Skeletal muscle satellite cell (primary cell): ENCODE data around the gene ERBB4.

ENCODE experiments used
- H3K27me3 ChIP-seq: 2 replicates; pipeline ENCODE4 v1.7.0; 2013; ENCODE audit warnings: low read length; ENCODE audit not compliant: control insufficient read depth, insufficient read depth
- H3K36me3 ChIP-seq: 2 replicates; pipeline ENCODE4 v1.7.0; 2013; ENCODE audit warnings: mild to moderate bottlenecking, control low read depth, low read length; ENCODE audit not compliant: insufficient read depth
- H3K4me1 ChIP-seq: 2 replicates; pipeline ENCODE4 v1.7.0; 2013; ENCODE audit warnings: low read length; ENCODE audit not compliant: control insufficient read depth, insufficient read depth
- H3K4me2 ChIP-seq: 2 replicates; pipeline ENCODE4 v1.7.0; 2013; ENCODE audit warnings: mild to moderate bottlenecking, low read length
- H3K4me3 ChIP-seq: 2 replicates; pipeline ENCODE4 v1.7.0; 2013; ENCODE audit warnings: low read length
- H3K9ac ChIP-seq: 2 replicates; pipeline ENCODE4 v1.7.0; 2013; ENCODE audit warnings: mild to moderate bottlenecking, low read depth, low read length, moderate library complexity
- H3K9me3 ChIP-seq: replicated peaks from 2 replicates; pipeline ENCODE4 v1.7.0; 2013; ENCODE audit warnings: mild to moderate bottlenecking, control low read depth, low read length

Gene ERBB4

GRCh38 chr2:211793690-211794089 is 744.9 kb downstream of the ERBB4 start:
- H3K9ac ChIP-seq, result no peak overlapping the region

GRCh38 chr2:211789982-211790381 is 748.6 kb downstream of the ERBB4 start:
- no peak overlapping the region for H3K4me2 ChIP-seq

More at GRCh38 chr2:211793690-211794089, 744.9 kb downstream of the ERBB4 start:
- Histone ChIP-seq H3K4me1 (no peaks in the 10 kb centered on the region), H3K4me2 (no peak overlapping the region), H3K27me3 (no peaks in the 10 kb centered on the region), H3K36me3 (no peaks in the 10 kb centered on the region), H3K9me3 (no peaks in the 10 kb centered on the region), H3K4me3 (no peak overlapping the region)

GRCh38 chr2:211766689-211767088 is 771.9 kb downstream of the ERBB4 start:
- no peaks in the 10 kb centered on the region for H3K27me3 ChIP-seq
- H3K9ac ChIP-seq, result no peak overlapping the region
- H3K4me3 ChIP-seq, result no peak overlapping the region
- H3K4me2 ChIP-seq, result no peak overlapping the region
- H3K36me3 ChIP-seq, result no peaks in the 10 kb centered on the region
- no peaks in the 10 kb centered on the region for H3K4me1 ChIP-seq
- H3K9me3 ChIP-seq, result no peaks in the 10 kb centered on the region

More at GRCh38 chr2:211789982-211790381, 748.6 kb downstream of the ERBB4 start:
- no peaks in the 10 kb centered on the region for H3K4me1 ChIP-seq
- H3K9ac ChIP-seq, result no peak overlapping the region
- H3K36me3 ChIP-seq, result no peaks in the 10 kb centered on the region
- H3K9me3 ChIP-seq, result no peaks in the 10 kb centered on the region
- no peak overlapping the region for H3K4me3 ChIP-seq
- no peaks in the 10 kb centered on the region for H3K27me3 ChIP-seq

- Histone ChIP-seq H3K9me3 (no peaks in the 10 kb centered on the region), H3K4me3 (no peak overlapping the region), H3K4me1 (no peaks in the 10 kb centered on the region), H3K9ac (no peak overlapping the region), H3K4me2 (no peak overlapping the region), H3K27me3 (no peaks in the 10 kb centered on the region), H3K36me3 (no peaks in the 10 kb centered on the region)
Measured at GRCh38 chr2:211762479-211762878, 776.1 kb downstream of the ERBB4 start.

- H3K9me3 ChIP-seq, result no peaks in the 10 kb centered on the region
- H3K9ac ChIP-seq, result no peak overlapping the region
- no peaks in the 10 kb centered on the region for H3K4me1 ChIP-seq
- H3K36me3 ChIP-seq, result no peaks in the 10 kb centered on the region
- H3K4me3 ChIP-seq, result no peak overlapping the region
- H3K27me3 ChIP-seq, result no peaks in the 10 kb centered on the region
- no peak overlapping the region for H3K4me2 ChIP-seq
Measured at GRCh38 chr2:211760103-211760502, 778.5 kb downstream of the ERBB4 start.

GRCh38 chr2:211756266-211756665 is 782.3 kb downstream of the ERBB4 start:
- Histone ChIP-seq H3K4me2 (no peak overlapping the region), H3K9ac (no peak overlapping the region), H3K36me3 (no peaks in the 10 kb centered on the region), H3K4me1 (no peaks in the 10 kb centered on the region), H3K4me3 (no peak overlapping the region), H3K27me3 (no peaks in the 10 kb centered on the region), H3K9me3 (no peaks in the 10 kb centered on the region)

- no peaks in the 10 kb centered on the region for H3K9me3 ChIP-seq
- H3K4me3 ChIP-seq, result no peak overlapping the region
- no peak overlapping the region for H3K4me2 ChIP-seq
- H3K27me3 ChIP-seq, result no peaks in the 10 kb centered on the region
- no peaks in the 10 kb centered on the region for H3K36me3 ChIP-seq
- no peaks in the 10 kb centered on the region for H3K4me1 ChIP-seq
- H3K9ac ChIP-seq, result no peak overlapping the region
Measured at GRCh38 chr2:211755187-211755586, 783.4 kb downstream of the ERBB4 start.

- no peak overlapping the region for H3K4me3 ChIP-seq
- peaks cover 5% of the 10 kb centered on the region for H3K4me1 ChIP-seq
- no peak overlapping the region for H3K9ac ChIP-seq
- no peak overlapping the region for H3K4me2 ChIP-seq
- no peaks in the 10 kb centered on the region for H3K27me3 ChIP-seq
- H3K36me3 ChIP-seq, result no peaks in the 10 kb centered on the region
- H3K9me3 ChIP-seq, result no peaks in the 10 kb centered on the region
Measured at GRCh38 chr2:211751848-211752247, 786.8 kb downstream of the ERBB4 start.

- H3K4me3 ChIP-seq, result no peak overlapping the region
- H3K36me3 ChIP-seq, result no peaks in the 10 kb centered on the region
- H3K9me3 ChIP-seq, result no peaks in the 10 kb centered on the region
- no peaks in the 10 kb centered on the region for H3K27me3 ChIP-seq
- no peak overlapping the region for H3K9ac ChIP-seq
- peaks cover 5% of the 10 kb centered on the region for H3K4me1 ChIP-seq
- H3K4me2 ChIP-seq, result no peak overlapping the region
Measured at GRCh38 chr2:211748339-211748738, 790.3 kb downstream of the ERBB4 start.

GRCh38 chr2:211745295-211746097 is 793.1 kb downstream of the ERBB4 start:
- peaks cover 5% of the 10 kb centered on the region for H3K4me1 ChIP-seq
- H3K4me2 ChIP-seq, result no peak overlapping the region
- no peaks in the 10 kb centered on the region for H3K36me3 ChIP-seq
- H3K9ac ChIP-seq, result no peak overlapping the region
- H3K9me3 ChIP-seq, result no peaks in the 10 kb centered on the region
- H3K4me3 ChIP-seq, result no peak overlapping the region
- H3K27me3 ChIP-seq, result no peaks in the 10 kb centered on the region

- Histone ChIP-seq H3K9me3 (no peaks in the 10 kb centered on the region), H3K4me1 (no peaks in the 10 kb centered on the region), H3K27me3 (no peaks in the 10 kb centered on the region), H3K9ac (no peak overlapping the region), H3K4me3 (no peak overlapping the region), H3K36me3 (no peaks in the 10 kb centered on the region), H3K4me2 (no peak overlapping the region)
Measured at GRCh38 chr2:211744379-211744778, 794.2 kb downstream of the ERBB4 start.

- Histone ChIP-seq H3K4me2 (no peak overlapping the region), H3K9me3 (no peaks in the 10 kb centered on the region), H3K4me3 (no peak overlapping the region), H3K36me3 (no peaks in the 10 kb centered on the region), H3K4me1 (no peaks in the 10 kb centered on the region), H3K9ac (no peak overlapping the region), H3K27me3 (no peaks in the 10 kb centered on the region)
Measured at GRCh38 chr2:211741966-211742365, 796.6 kb downstream of the ERBB4 start.
